Activated naive CD4-positive, alpha-beta T cell treated with anti-CD3 and anti-CD28 coated beads for 36 hours (primary cell): ENCODE results near the gene PICALM. TPM values are rescaled to one million over a fixed set of nuclear protein-coding genes. Genes with fewer than 3 reads are reported as not detected.

Source experiments
- CTCF ChIA-PET: fragments of 350-600 bp; sonication (Branson Sonifier 250); formaldehyde crosslinking; loops from one replicate; lab custom pipeline; 2021; ENCODE audit warnings: antibody characterized with exemption; lab: Charles Lee
- DNase-seq: peaks from one replicate; pipeline ENCODE4 v3.0.0-alpha.2; 2020
- H3K27ac Mint-ChIP-seq: one replicate; pipeline ENCODE4 v1.8.0; 2021; ENCODE audit warnings: mild to moderate bottlenecking, mixed read lengths
- H3K27me3 Mint-ChIP-seq: one replicate; pipeline ENCODE4 v1.8.0; 2021; ENCODE audit warnings: low read depth, mixed read lengths
- H3K36me3 Mint-ChIP-seq: one replicate; pipeline ENCODE4 v1.8.0; 2021; ENCODE audit warnings: low read depth, mixed read lengths
- H3K4me1 Mint-ChIP-seq: one replicate; pipeline ENCODE4 v1.8.0; 2021; ENCODE audit warnings: low read depth, mixed read lengths
- H3K4me3 Mint-ChIP-seq: one replicate; pipeline ENCODE4 v1.8.0; 2021; ENCODE audit warnings: mild to moderate bottlenecking, moderate library complexity, mixed read lengths
- H3K9me3 Mint-ChIP-seq: one replicate; pipeline ENCODE4 v1.8.0; 2021; ENCODE audit warnings: mixed read lengths
- intact Hi-C: fragments of 100-400 bp; cut with micrococcal nuclease; formaldehyde crosslinking; loops from one replicate; pipeline ENCODE4 v1.15.1; 2023
- total RNA-seq, 2 experiments: library from RNA; stranded (reverse); gene quantifications; one replicate each; pipeline ENCODE4 v1.2.3, GENCODE V29; 2021

Gene PICALM
- total RNA-seq, 2 experiments from 2014 or later, result 38.6 to 42.3 TPM

DNA sequence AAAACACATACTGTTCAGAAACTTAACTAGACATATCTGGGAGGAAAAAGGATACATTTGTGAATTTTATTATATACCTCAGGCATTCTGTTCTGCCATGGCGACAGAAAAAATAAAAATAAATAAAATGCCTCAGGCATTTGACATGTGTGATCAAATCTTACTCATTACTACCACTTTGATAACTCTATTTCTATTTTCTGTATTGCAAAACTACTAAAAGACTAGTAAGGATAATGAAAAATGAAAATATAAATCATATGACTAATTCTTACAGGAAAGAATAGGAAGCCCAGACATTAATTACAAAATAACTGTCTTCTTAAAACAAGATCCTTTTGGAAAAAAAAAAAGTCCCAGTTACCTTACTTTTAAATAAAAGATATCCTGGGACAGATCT lies 5.3 kb downstream of the PICALM start:
- no peak for DNase-seq
- intact Hi-C loops, result no loop called here
- CTCF ChIA-PET, result no interaction called here
- Mint-ChIP-seq H3K27ac (peak overlapping the region; percentile 59), H3K27me3 (no peaks in the 10 kb centered on the region), H3K4me1 (peaks cover 66% of the 10 kb centered on the region), H3K4me3 (peak overlapping the region; percentile 36), H3K36me3 (peaks cover 15% of the 10 kb centered on the region), H3K9me3 (peaks cover 2% of the 10 kb centered on the region)

- peaks cover 2% of the 10 kb centered on the region for H3K9me3 Mint-ChIP-seq
- peak overlapping the region; percentile 46 for H3K4me3 Mint-ChIP-seq
- H3K27ac Mint-ChIP-seq, result peak overlapping the region; percentile 71
- CTCF ChIA-PET, result interaction anchor here (0.7 kb wide), 1 partner anchor 114 kb away, joined by 3 read pairs; no protein-coding TSS in a partner anchor
- H3K4me1 Mint-ChIP-seq, result peaks cover 71% of the 10 kb centered on the region
- no peak for DNase-seq
- intact Hi-C loops, result no loop called here
- H3K36me3 Mint-ChIP-seq, result peaks cover 12% of the 10 kb centered on the region
- H3K27me3 Mint-ChIP-seq, result no peaks in the 10 kb centered on the region
Observed at GRCh38 chr11:86062719-86063118, 6.2 kb downstream of the PICALM start.

DNA sequence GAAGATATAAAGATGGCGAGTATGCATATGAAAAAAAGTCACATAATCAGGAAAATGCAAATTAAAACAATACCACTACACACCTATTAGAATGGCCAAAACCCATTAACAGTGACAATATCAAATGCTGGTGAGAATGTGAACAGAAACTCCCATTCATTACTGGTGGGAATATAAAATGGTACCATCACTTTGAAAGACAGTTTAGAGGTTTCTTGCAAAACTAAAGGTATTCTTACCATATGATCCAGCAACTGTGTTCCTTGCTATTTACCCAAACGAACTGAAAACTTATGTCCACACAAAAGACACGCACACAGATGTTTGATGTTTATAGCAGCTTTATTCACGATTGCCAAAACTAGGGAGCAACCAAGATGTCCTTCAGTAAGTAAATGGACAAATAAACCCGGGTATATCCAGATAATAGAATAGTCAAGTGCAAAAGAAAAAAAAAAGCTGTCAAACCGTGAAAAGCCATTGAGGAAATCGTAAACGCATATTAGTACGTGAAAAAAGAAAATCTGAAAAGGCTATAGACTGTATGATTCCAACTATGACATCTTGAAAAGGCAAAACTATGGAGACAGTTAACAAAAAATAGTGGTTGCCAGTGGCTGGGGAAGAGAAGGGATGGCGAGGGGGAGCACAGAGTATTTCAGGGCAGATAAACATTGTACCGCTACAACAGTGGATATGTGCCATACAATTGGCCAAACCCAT lies 7.2 kb downstream of the PICALM start:
- Mint-ChIP-seq H3K27me3 (no peaks in the 10 kb centered on the region), H3K4me1 (peaks cover 78% of the 10 kb centered on the region), H3K9me3 (peaks cover 2% of the 10 kb centered on the region), H3K4me3 (peak overlapping the region; percentile 25), H3K36me3 (peaks cover 15% of the 10 kb centered on the region), H3K27ac (peak overlapping the region; percentile 70)
- intact Hi-C loops, result no loop called here
- DNase-seq, result no peak
- CTCF ChIA-PET, result interaction anchor here (0.9 kb wide), 1 partner anchor 157 kb away, joined by 3 read pairs; no protein-coding TSS in a partner anchor

DNA sequence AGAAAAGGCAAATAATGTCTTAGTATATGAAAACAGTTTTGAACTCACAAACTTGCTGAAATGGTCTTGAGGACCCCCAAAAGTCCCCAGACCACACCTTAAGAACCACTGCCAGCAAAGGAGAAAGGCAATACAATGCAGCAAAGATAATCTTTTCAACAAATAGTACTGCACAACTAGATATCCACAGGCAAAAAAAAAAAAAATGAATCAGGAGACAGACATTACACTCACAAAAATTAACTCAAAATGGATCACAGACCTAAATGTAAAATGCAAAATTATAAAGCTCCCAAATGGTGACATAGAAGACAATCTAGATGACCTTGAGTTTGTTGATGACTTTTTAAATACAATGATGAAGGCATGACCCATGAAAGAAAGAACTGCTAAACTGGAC lies 8.3 kb downstream of the PICALM start:
- Mint-ChIP-seq H3K4me3 (peak overlapping the region; percentile 9), H3K9me3 (peaks cover 2% of the 10 kb centered on the region), H3K27ac (peak overlapping the region; percentile 59), H3K4me1 (peaks cover 86% of the 10 kb centered on the region), H3K27me3 (no peaks in the 10 kb centered on the region), H3K36me3 (peaks cover 14% of the 10 kb centered on the region)
- no peak for DNase-seq
- intact Hi-C loops, result no loop called here
- CTCF ChIA-PET, result interaction anchor here (0.6 to 1.0 kb wide), 2 partner anchors 19 to 156 kb away, joined by 4 read pairs; no protein-coding TSS in a partner anchor

- H3K4me1 Mint-ChIP-seq, result peaks cover 87% of the 10 kb centered on the region
- peaks cover 14% of the 10 kb centered on the region for H3K36me3 Mint-ChIP-seq
- no peak overlapping the region for H3K4me3 Mint-ChIP-seq
- DNase-seq, result no peak
- intact Hi-C loops, result no loop called here
- H3K9me3 Mint-ChIP-seq, result peaks cover 2% of the 10 kb centered on the region
- CTCF ChIA-PET, result interaction anchor here (0.6 to 1.6 kb wide), 5 partner anchors 9 to 233 kb away, joined by 3 to 5 read pairs (median 4); no protein-coding TSS in a partner anchor
- no peak overlapping the region for H3K27ac Mint-ChIP-seq
- H3K27me3 Mint-ChIP-seq, result no peaks in the 10 kb centered on the region
Observed at GRCh38 chr11:86058360-86058759, 10.5 kb downstream of the PICALM start.

DNA sequence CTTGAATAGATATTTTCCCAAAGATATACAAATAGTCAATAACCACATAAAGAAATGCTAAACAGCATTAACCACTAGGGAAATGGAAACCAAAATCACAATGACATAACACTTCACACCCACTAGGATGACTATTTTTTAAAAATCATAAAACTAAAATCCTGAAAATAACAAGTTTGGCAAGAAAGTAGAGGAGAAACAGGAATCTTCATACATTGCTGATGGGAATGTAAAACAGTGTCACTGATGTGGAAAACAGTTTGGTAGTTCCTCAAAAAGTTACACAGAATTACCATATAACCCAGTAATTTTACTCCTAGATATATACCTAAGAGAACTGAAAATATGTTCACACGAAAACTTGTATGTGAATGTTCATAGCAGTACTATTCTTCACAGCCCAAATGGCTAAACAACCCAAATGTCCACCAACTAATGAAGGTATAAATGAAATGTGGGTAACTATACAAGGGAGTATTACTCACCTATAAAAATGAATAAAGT lies 12.5 kb downstream of the PICALM start:
- H3K9me3 Mint-ChIP-seq, result peaks cover 2% of the 10 kb centered on the region
- no peaks in the 10 kb centered on the region for H3K27me3 Mint-ChIP-seq
- peaks cover 90% of the 10 kb centered on the region for H3K4me1 Mint-ChIP-seq
- CTCF ChIA-PET, result no interaction called here
- H3K27ac Mint-ChIP-seq, result peak overlapping the region; percentile 65
- no peak overlapping the region for H3K4me3 Mint-ChIP-seq
- intact Hi-C loops, result loop anchor here (1.0 kb wide), 2 partner anchors 9 to 10 kb away; no protein-coding TSS in a partner anchor
- no peak for DNase-seq
- peaks cover 12% of the 10 kb centered on the region for H3K36me3 Mint-ChIP-seq

DNA sequence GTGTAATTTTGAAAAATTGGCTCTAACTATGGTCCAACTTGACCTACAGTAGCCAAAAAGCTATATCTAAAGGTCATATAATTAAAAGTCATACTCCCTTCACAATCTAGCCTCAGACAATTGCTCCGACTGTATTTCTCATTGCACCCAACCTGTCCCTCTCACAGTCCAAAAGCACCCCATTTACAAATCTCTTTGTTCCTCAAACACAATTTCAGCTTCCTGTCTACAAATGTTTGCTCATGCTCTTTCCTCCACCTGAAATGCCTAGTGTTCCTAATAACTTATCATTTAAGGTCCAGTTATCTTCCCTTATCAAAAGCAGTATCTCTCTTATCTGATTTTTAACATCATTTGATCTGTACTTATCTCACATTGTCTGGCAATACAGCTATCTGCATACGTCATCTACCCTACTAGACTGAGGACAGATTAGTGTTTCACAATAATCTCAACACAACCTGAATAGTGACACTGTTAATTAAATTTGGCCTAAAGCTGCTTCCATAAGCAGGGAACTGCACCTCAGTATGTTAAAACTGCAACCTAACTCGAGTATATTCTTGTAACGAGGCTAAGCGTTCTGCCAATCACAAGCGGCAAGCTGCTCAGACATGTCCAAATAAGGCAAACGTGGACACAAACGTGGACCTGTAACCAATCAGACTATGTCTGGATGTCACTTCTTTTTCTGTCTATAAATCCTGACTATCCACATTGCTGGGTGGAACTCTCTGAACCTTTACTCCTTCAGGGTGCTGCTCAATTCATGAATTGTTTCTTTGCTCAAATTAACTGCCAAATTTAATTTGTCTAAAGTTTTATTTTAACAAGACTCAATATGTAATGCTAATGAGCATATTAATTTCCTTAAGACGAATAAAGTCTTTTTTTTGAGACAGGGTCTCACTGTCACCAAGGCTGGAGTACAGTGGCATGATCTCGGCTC lies 15.9 kb downstream of the PICALM start:
- intact Hi-C loops, result no loop called here
- Mint-ChIP-seq H3K27me3 (no peaks in the 10 kb centered on the region), H3K4me1 (peaks cover 88% of the 10 kb centered on the region), H3K4me3 (no peak overlapping the region), H3K9me3 (peaks cover 2% of the 10 kb centered on the region), H3K27ac (peak overlapping the region; percentile 1), H3K36me3 (peaks cover 10% of the 10 kb centered on the region)
- no peak for DNase-seq
- CTCF ChIA-PET, result interaction anchor here (0.6 to 2.3 kb wide), 6 partner anchors 11 to 155 kb away, joined by 3 to 9 read pairs (median 4); no protein-coding TSS in a partner anchor

GRCh38 chr11:86050196-86050709 lies 18.6 kb downstream of the PICALM start:
- Mint-ChIP-seq H3K27me3 (no peaks in the 10 kb centered on the region), H3K4me3 (no peak overlapping the region), H3K4me1 (peaks cover 93% of the 10 kb centered on the region), H3K9me3 (peaks cover 2% of the 10 kb centered on the region), H3K36me3 (peaks cover 7% of the 10 kb centered on the region), H3K27ac (no peak overlapping the region)
- intact Hi-C loops, result no loop called here
- CTCF ChIA-PET, result no interaction called here
- no peak for DNase-seq

- Mint-ChIP-seq H3K27ac (peak overlapping the region; percentile 93), H3K4me1 (peaks cover 92% of the 10 kb centered on the region), H3K27me3 (no peaks in the 10 kb centered on the region), H3K4me3 (peak overlapping the region; percentile 43), H3K9me3 (peaks cover 2% of the 10 kb centered on the region), H3K36me3 (peaks cover 4% of the 10 kb centered on the region)
- intact Hi-C loops, result loop anchor here (1.0 to 2.0 kb wide), 16 partner anchors 9 to 545 kb away; partner anchors contain the start of genes EED and PICALM
- CTCF ChIA-PET, result interaction anchor here (0.9 to 2.0 kb wide), 4 partner anchors 11 to 146 kb away, joined by 3 to 9 read pairs (median 4); no protein-coding TSS in a partner anchor
- DNase-seq, result peak; percentile 69
Observed at GRCh38 chr11:86047275-86047991, 21.5 kb downstream of the PICALM start.

GRCh38 chr11:86046116-86046515 lies 22.8 kb downstream of the PICALM start:
- Mint-ChIP-seq H3K27ac (peak overlapping the region; percentile 93), H3K4me3 (peak overlapping the region; percentile 25), H3K9me3 (no peaks in the 10 kb centered on the region), H3K27me3 (no peaks in the 10 kb centered on the region), H3K4me1 (peaks cover 91% of the 10 kb centered on the region), H3K36me3 (peaks cover 1% of the 10 kb centered on the region)
- intact Hi-C loops, result loop anchor here (2.0 kb wide), 2 partner anchors 71 to 547 kb away; no protein-coding TSS in a partner anchor
- no peak for DNase-seq
- CTCF ChIA-PET, result interaction anchor here (0.6 to 1.1 kb wide), 6 partner anchors 22 to 530 kb away, joined by 3 to 5 read pairs (median 3); no protein-coding TSS in a partner anchor
